Activated B cell treated with CpG ODN at 0.5 μM for 24 hours (primary cell): ENCODE results near the gene IL11. TPM values are rescaled to one million over a fixed set of nuclear protein-coding genes. Genes with fewer than 3 reads are reported as not detected.
"Not testable (repeated sequence)": the region's sequence is repeated elsewhere in the genome, so short reads cannot be mapped to it uniquely, and the experiment has no call there.

Experiments
- ATAC-seq: fragments of 200-7000 bp; cut with Tn5 transposase; one replicate; pipeline ENCODE4 v1.10.0; 2021; ENCODE audit warnings: low read depth, mild to moderate bottlenecking, moderate library complexity
- CTCF ChIA-PET: fragments of 350-600 bp; sonication (Branson Sonifier 250); formaldehyde crosslinking; loops from one replicate; lab custom pipeline; 2021; ENCODE audit warnings: antibody characterized with exemption; lab: Charles Lee
- POLR2A ChIA-PET: fragments of 350-600 bp; sonication (Branson Sonifier 250); formaldehyde crosslinking; loops from one replicate; lab custom pipeline; 2021; ENCODE audit warnings: antibody characterized with exemption; lab: Charles Lee
- DNase-seq: peaks from one replicate; pipeline ENCODE4 v3.0.0; 2022
- H3K27ac Mint-ChIP-seq: one replicate; pipeline ENCODE4 v1.8.0; 2020; ENCODE audit warnings: mixed read lengths
- H3K27me3 Mint-ChIP-seq: one replicate; pipeline ENCODE4 v1.8.0; 2021; ENCODE audit warnings: mixed read lengths
- H3K36me3 Mint-ChIP-seq: one replicate; pipeline ENCODE4 v1.8.0; 2021; ENCODE audit warnings: low read depth, mixed read lengths
- H3K4me1 Mint-ChIP-seq: one replicate; pipeline ENCODE4 v1.8.0; 2021; ENCODE audit warnings: mixed read lengths
- H3K4me3 Mint-ChIP-seq: one replicate; pipeline ENCODE4 v1.8.0; 2020; ENCODE audit warnings: mild to moderate bottlenecking, mixed read lengths
- H3K9me3 Mint-ChIP-seq: one replicate; pipeline ENCODE4 v1.8.0; 2020; ENCODE audit warnings: mixed read lengths
- CTCF ChIP-seq: fragments of 200-600 bp; IDR thresholded peaks from one replicate; pipeline ENCODE4 v1.8.0; 2022; ENCODE audit warnings: antibody characterized with exemption, mild to moderate bottlenecking
- intact Hi-C: fragments of 100-400 bp; cut with micrococcal nuclease; formaldehyde crosslinking; loops from one replicate; pipeline ENCODE4 v1.15.1; 2024
- total RNA-seq: library from RNA; stranded (reverse); gene quantifications from 2 replicates; pipeline ENCODE4 v1.2.3, GENCODE V29; 2022

The IL11 gene
- total RNA-seq, 1 donor from 2014 or later, result not detected

GRCh38 chr19:55336101-55336500 is 34.2 kb downstream of the IL11 start:
- H3K4me1 Mint-ChIP-seq, result peaks cover 26% of the 10 kb centered on the region
- no peak for TF ChIP-seq CTCF
- ATAC-seq (no peak), DNase-seq (no peak)
- no peaks in the 10 kb centered on the region for H3K9me3 Mint-ChIP-seq
- intact Hi-C loops, result no loop called here
- ChIA-PET CTCF (no interaction called here), POLR2A (interaction anchor here (0.7 kb wide), 1 partner anchor 55 kb away, joined by 3 read pairs; no protein-coding TSS in a partner anchor)
- peaks cover 3% of the 10 kb centered on the region for H3K36me3 Mint-ChIP-seq
- no peak overlapping the region for H3K4me3 Mint-ChIP-seq
- H3K27me3 Mint-ChIP-seq, result peaks cover 15% of the 10 kb centered on the region
- H3K27ac Mint-ChIP-seq, result no peak overlapping the region

GRCh38 chr19:55333870-55334269 is 36.4 kb downstream of the IL11 start:
- intact Hi-C loops, result no loop called here
- no peak for DNase-seq
- POLR2A ChIA-PET, result no interaction called here
- ATAC-seq, result no peak
- Mint-ChIP-seq H3K27me3 (peaks cover 16% of the 10 kb centered on the region), H3K27ac (no peak overlapping the region), H3K36me3 (no peaks in the 10 kb centered on the region), H3K4me1 (peaks cover 8% of the 10 kb centered on the region), H3K4me3 (no peak overlapping the region), H3K9me3 (no peaks in the 10 kb centered on the region)
- no peak for TF ChIP-seq CTCF
- CTCF ChIA-PET, result no interaction called here

GRCh38 chr19:55329791-55330190 is 40.5 kb downstream of the IL11 start:
- H3K36me3 Mint-ChIP-seq, ATAC-seq, H3K9me3 Mint-ChIP-seq, DNase-seq, H3K27ac Mint-ChIP-seq, H3K4me1 Mint-ChIP-seq, H3K4me3 Mint-ChIP-seq, intact Hi-C loops, CTCF ChIA-PET: not testable (repeated sequence)
- POLR2A ChIA-PET, result interaction anchor here (0.7 kb wide), 2 partner anchors 258 to 1974 kb away, joined by 3 read pairs; no protein-coding TSS in a partner anchor
- peaks cover 18% of the 10 kb centered on the region for H3K27me3 Mint-ChIP-seq

GRCh38 chr19:55328774-55329318 is 41.4 kb downstream of the IL11 start:
- CTCF ChIA-PET, H3K9me3 Mint-ChIP-seq, H3K27ac Mint-ChIP-seq, DNase-seq, H3K4me1 Mint-ChIP-seq, ATAC-seq, intact Hi-C loops, H3K36me3 Mint-ChIP-seq, H3K4me3 Mint-ChIP-seq: not testable (repeated sequence)
- peaks cover 17% of the 10 kb centered on the region for H3K27me3 Mint-ChIP-seq
- POLR2A ChIA-PET, result interaction anchor here (0.7 kb wide), 3 partner anchors 74 to 1975 kb away, joined by 3 read pairs; no protein-coding TSS in a partner anchor

- CTCF ChIA-PET, result interaction anchor here (1.2 kb wide), 1 partner anchor 23 kb away, joined by 4 read pairs; no protein-coding TSS in a partner anchor
- DNase-seq (no peak), ATAC-seq (no peak)
- intact Hi-C loops, result no loop called here
- H3K27me3 Mint-ChIP-seq, result peaks cover 30% of the 10 kb centered on the region
- POLR2A ChIA-PET, result no interaction called here
- H3K36me3 Mint-ChIP-seq, result no peaks in the 10 kb centered on the region
- no peak within 1 kb of the TSS for H3K4me3 Mint-ChIP-seq
- H3K27ac Mint-ChIP-seq, result no peak within 1 kb of the TSS
- no peaks in the 10 kb centered on the region for H3K4me1 Mint-ChIP-seq
- TF ChIP-seq CTCF, result no peak
- H3K9me3 Mint-ChIP-seq, result no peaks in the 10 kb centered on the region
Measured at GRCh38 chr19:55325172-55325571, 45.1 kb downstream of the IL11 start, which contains the start of gene TMEM150B. TSS of gene TMEM150B (minus strand) at chr19:55325341. CDS start at chr19:55321036, 4,305 bp downstream.

- ChIA-PET POLR2A (no interaction called here), CTCF (interaction anchor here (1.2 kb wide), 1 partner anchor 23 kb away, joined by 4 read pairs; no protein-coding TSS in a partner anchor)
- Mint-ChIP-seq H3K9me3 (no peaks in the 10 kb centered on the region), H3K27ac (no peak overlapping the region), H3K4me1 (no peaks in the 10 kb centered on the region), H3K36me3 (no peaks in the 10 kb centered on the region), H3K27me3 (peaks cover 33% of the 10 kb centered on the region), H3K4me3 (no peak overlapping the region)
- no peak for DNase-seq
- intact Hi-C loops, result no loop called here
- TF ChIP-seq CTCF, result no peak
- no peak for ATAC-seq
Measured at GRCh38 chr19:55324662-55325061, 45.6 kb downstream of the IL11 start.
